Measurements from ENCODE around the gene GAB1.
A peak's percentile ranks its signal among the peaks of the same experiment; 100 is the strongest.

Gene GAB1

DNA sequence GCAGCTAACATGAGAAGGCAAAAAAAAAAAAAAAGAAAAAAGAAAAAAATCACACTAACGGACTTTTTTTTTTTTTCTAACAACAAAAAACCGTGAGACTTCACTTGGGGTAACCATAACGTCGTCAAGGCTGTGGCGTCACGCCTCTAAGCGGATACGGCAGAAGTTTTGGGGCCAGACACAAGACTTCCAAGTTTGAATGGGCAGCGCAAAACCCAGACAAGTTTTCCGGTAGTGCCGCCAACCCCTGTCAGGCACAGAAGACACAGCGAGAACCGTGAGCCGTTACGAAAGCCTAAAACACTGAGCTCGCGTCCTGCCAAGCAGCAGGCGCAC is 176.3 kb downstream of the GAB1 start (continued):
- TF ChIP-seq, protein P1, sequence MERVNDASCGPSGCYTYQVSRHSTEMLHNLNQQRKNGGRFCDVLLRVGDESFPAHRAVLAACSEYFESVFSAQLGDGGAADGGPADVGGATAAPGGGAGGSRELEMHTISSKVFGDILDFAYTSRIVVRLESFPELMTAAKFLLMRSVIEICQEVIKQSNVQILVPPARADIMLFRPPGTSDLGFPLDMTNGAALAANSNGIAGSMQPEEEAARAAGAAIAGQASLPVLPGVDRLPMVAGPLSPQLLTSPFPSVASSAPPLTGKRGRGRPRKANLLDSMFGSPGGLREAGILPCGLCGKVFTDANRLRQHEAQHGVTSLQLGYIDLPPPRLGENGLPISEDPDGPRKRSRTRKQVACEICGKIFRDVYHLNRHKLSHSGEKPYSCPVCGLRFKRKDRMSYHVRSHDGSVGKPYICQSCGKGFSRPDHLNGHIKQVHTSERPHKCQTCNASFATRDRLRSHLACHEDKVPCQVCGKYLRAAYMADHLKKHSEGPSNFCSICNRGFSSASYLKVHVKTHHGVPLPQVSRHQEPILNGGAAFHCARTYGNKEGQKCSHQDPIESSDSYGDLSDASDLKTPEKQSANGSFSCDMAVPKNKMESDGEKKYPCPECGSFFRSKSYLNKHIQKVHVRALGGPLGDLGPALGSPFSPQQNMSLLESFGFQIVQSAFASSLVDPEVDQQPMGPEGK (tag by site-specific recombination; IDR thresholded peaks at IDR 0.05): no peak
- no peak for TF ChIP-seq ZNF341 (tag by site-specific recombination; IDR thresholded peaks at IDR 0.05; ENCODE audit: low read depth)
- TF ChIP-seq ZBTB21 (tag by site-specific recombination; IDR thresholded peaks at IDR 0.05): peak; percentile 91
- TF ChIP-seq ZNF558 (tag by site-specific recombination; IDR thresholded peaks at IDR 0.05): no peak
- no peak for TF ChIP-seq ZNF350 (tag by site-specific recombination; IDR thresholded peaks at IDR 0.05)
- TF ChIP-seq ZNF16 (tag by site-specific recombination; IDR thresholded peaks at IDR 0.05; ENCODE audit: low read depth): no peak

DNA sequence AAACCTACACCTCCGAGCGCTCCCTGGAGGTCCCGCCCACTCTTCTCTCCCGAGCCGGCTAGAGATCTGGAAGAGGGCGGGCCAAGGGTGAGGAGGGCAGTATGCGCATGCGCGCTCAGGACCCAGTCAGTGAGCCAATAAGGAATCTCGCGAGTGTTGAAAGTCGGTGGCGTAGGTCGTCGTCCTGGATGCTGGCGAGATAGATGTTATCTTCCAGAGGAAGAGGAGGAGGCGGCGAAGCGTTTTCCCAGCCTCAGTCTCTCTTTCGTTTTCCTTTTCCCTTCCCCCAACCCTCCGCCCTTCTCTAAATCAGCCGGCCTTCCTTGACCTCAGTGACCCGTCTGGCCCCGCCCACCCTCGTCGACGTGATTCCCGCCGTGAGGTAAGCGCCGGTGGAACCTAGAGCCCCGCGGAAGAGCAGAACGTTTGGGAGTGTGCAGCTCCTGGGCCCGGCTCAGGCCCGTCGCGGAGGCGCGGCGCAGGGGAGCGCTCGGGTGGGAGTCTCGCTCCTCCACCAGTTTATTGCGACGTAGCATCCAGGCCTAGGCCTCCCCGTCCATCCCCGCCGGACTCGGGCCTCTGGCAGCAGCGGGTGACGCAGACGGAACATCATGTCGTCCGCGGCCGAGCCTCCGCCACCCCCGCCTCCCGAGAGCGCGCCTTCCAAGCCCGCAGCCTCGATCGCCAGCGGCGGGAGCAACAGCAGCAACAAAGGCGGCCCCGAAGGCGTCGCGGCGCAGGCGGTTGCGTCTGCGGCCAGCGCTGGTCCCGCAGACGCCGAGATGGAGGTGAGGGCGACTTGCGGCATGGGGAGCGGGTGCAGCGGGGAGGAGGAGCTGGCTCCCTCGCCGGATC is 176.9 kb downstream of the GAB1 start, which contains the start of gene SMARCA5:
SMARCA5 (plus strand) TSS at position 389 of the 855 bp plus-strand sequence; CDS start at position 612, 223 bp downstream.
- H3K36me3 ChIP-seq (ENCODE audit: control insufficient read depth in 2 of 2, insufficient read depth in 1 of 2, low read length in 2 of 2): peaks cover 3 to 22% of the 10 kb centered on the region in 2 experiments; a peak in 2 of 3 replicates
- H3K9me3 ChIP-seq (ENCODE audit: control insufficient read depth, insufficient read depth, low read depth, low read length): no peaks in the 10 kb centered on the region
- H3K4me1 ChIP-seq (ENCODE audit: control insufficient read depth, insufficient read depth, low read length): no peaks in the 10 kb centered on the region
- peak within 1 kb of the TSS; percentile 85 for H3K27ac ChIP-seq (ENCODE audit: extremely low read depth, low read depth, low read length)
- H3K4me3 ChIP-seq (ENCODE audit: low read depth, low read length): peak within 1 kb of the TSS; percentile 92
- ChIA-PET POLR2A (interaction anchor here (0.6 to 1.2 kb wide), 6 partner anchors 9 to 528 kb away, joined by 3 to 6 read pairs (median 4); partner anchors contain the start of gene GAB1), CTCF (interaction anchor here (0.6 to 0.7 kb wide), 2 partner anchors 38 to 612 kb away, joined by 3 to 4 read pairs; no protein-coding TSS in a partner anchor)
- peak; percentile 36; the same call in 1 of the 2 replicates for TF ChIP-seq EGR2 (tag by site-specific recombination; IDR thresholded peaks at IDR 0.05; ENCODE audit: low read depth)
- TF ChIP-seq, protein P2, sequence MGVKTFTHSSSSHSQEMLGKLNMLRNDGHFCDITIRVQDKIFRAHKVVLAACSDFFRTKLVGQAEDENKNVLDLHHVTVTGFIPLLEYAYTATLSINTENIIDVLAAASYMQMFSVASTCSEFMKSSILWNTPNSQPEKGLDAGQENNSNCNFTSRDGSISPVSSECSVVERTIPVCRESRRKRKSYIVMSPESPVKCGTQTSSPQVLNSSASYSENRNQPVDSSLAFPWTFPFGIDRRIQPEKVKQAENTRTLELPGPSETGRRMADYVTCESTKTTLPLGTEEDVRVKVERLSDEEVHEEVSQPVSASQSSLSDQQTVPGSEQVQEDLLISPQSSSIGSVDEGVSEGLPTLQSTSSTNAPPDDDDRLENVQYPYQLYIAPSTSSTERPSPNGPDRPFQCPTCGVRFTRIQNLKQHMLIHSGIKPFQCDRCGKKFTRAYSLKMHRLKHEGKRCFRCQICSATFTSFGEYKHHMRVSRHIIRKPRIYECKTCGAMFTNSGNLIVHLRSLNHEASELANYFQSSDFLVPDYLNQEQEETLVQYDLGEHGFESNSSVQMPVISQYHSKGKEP (tag by site-specific recombination; IDR thresholded peaks at IDR 0.05): no peak
- TF ChIP-seq, protein P1 (tag by site-specific recombination; IDR thresholded peaks at IDR 0.05): 0 out of 2 replicates have a peak, but pooled peaks have one; percentile 25
- TF ChIP-seq ZBTB20 (tag by site-specific recombination; IDR thresholded peaks at IDR 0.05): peak; percentile 34; the same call in 1 of the 2 replicates
- 0 out of 2 replicates have a peak, but pooled peaks have one; percentile 32 for TF ChIP-seq ZNF121 (tag by site-specific recombination; IDR thresholded peaks at IDR 0.05)
- TF ChIP-seq, protein P3, sequence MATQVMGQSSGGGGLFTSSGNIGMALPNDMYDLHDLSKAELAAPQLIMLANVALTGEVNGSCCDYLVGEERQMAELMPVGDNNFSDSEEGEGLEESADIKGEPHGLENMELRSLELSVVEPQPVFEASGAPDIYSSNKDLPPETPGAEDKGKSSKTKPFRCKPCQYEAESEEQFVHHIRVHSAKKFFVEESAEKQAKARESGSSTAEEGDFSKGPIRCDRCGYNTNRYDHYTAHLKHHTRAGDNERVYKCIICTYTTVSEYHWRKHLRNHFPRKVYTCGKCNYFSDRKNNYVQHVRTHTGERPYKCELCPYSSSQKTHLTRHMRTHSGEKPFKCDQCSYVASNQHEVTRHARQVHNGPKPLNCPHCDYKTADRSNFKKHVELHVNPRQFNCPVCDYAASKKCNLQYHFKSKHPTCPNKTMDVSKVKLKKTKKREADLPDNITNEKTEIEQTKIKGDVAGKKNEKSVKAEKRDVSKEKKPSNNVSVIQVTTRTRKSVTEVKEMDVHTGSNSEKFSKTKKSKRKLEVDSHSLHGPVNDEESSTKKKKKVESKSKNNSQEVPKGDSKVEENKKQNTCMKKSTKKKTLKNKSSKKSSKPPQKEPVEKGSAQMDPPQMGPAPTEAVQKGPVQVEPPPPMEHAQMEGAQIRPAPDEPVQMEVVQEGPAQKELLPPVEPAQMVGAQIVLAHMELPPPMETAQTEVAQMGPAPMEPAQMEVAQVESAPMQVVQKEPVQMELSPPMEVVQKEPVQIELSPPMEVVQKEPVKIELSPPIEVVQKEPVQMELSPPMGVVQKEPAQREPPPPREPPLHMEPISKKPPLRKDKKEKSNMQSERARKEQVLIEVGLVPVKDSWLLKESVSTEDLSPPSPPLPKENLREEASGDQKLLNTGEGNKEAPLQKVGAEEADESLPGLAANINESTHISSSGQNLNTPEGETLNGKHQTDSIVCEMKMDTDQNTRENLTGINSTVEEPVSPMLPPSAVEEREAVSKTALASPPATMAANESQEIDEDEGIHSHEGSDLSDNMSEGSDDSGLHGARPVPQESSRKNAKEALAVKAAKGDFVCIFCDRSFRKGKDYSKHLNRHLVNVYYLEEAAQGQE (tag by site-specific recombination; IDR thresholded peaks at IDR 0.05): peak; percentile 17; the same call in 1 of the 2 replicates
- TF ChIP-seq ZNF610 (tag by site-specific recombination; IDR thresholded peaks at IDR 0.05; ENCODE audit: borderline replicate concordance): 0 out of 2 replicates have a peak, but pooled peaks have one; percentile 26
- TF ChIP-seq, protein P4, sequence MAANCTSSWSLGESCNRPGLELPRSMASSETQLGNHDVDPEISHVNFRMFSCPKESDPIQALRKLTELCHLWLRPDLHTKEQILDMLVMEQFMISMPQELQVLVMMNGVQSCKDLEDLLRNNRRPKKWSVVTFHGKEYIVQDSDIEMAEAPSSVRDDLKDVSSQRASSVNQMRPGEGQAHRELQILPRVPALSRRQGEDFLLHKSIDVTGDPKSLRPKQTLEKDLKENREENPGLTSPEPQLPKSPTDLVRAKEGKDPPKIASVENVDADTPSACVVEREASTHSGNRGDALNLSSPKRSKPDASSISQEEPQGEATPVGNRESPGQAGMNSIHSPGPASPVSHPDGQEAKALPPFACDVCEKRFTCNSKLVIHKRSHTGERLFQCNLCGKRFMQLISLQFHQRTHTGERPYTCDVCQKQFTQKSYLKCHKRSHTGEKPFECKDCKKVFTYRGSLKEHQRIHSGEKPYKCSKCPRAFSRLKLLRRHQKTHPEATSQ (tag by site-specific recombination; IDR thresholded peaks at IDR 0.05): 0 out of 2 replicates have a peak, but pooled peaks have one; percentile 32
- TF ChIP-seq HOXC10 (CRISPR knock-in tag; IDR thresholded peaks at IDR 0.05): no peak
- no peak for TF ChIP-seq ZNF354C (tag by site-specific recombination; IDR thresholded peaks at IDR 0.05; ENCODE audit: borderline replicate concordance, low read depth)
- 0 out of 2 replicates have a peak, but pooled peaks have one; percentile 33 for TF ChIP-seq ZNF660 (tag by site-specific recombination; IDR thresholded peaks at IDR 0.05)
- peak; percentile 67 for TF ChIP-seq ZNF335 (tag by site-specific recombination; conservative IDR thresholded peaks at IDR 0.05)
- TF ChIP-seq ZNF843 (tag by site-specific recombination; IDR thresholded peaks at IDR 0.05): no peak
- peak; percentile 82 for TF ChIP-seq ZNF501 (tag by site-specific recombination; IDR thresholded peaks at IDR 0.05)
- peak; percentile 84 for TF ChIP-seq SP2 (tag by site-specific recombination; IDR thresholded peaks at IDR 0.05)
- peak; percentile 61; the same call in 1 of the 2 replicates for TF ChIP-seq ZNF561 (tag by site-specific recombination; IDR thresholded peaks at IDR 0.05; ENCODE audit: borderline replicate concordance)
- TF ChIP-seq, protein P5, sequence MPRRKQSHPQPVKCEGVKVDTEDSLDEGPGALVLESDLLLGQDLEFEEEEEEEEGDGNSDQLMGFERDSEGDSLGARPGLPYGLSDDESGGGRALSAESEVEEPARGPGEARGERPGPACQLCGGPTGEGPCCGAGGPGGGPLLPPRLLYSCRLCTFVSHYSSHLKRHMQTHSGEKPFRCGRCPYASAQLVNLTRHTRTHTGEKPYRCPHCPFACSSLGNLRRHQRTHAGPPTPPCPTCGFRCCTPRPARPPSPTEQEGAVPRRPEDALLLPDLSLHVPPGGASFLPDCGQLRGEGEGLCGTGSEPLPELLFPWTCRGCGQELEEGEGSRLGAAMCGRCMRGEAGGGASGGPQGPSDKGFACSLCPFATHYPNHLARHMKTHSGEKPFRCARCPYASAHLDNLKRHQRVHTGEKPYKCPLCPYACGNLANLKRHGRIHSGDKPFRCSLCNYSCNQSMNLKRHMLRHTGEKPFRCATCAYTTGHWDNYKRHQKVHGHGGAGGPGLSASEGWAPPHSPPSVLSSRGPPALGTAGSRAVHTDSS (tag by site-specific recombination; IDR thresholded peaks at IDR 0.05): peak; percentile 84
